ENCODE measurements around the gene HIVEP3.

GRCh38 chr1:41777695-41778094 lies 141.0 kb downstream of the HIVEP3 start:
- TF ChIP-seq CTCF (IDR thresholded peaks at IDR 0.05) (no peak), EZH2 (IDR thresholded peaks at IDR 0.05; ENCODE audit: borderline replicate concordance, insufficient read depth, low read depth, low read length, poor library complexity, severe bottlenecking) (no peak)
